Measurements from ENCODE around the gene TENM3. TPM values are rescaled to one million over a fixed set of nuclear protein-coding genes. Genes with fewer than 3 reads are reported as not detected.

The TENM3 gene
- total RNA-seq, 2 donors from 2014 or later = 21.4 to 52.3 TPM

DNA sequence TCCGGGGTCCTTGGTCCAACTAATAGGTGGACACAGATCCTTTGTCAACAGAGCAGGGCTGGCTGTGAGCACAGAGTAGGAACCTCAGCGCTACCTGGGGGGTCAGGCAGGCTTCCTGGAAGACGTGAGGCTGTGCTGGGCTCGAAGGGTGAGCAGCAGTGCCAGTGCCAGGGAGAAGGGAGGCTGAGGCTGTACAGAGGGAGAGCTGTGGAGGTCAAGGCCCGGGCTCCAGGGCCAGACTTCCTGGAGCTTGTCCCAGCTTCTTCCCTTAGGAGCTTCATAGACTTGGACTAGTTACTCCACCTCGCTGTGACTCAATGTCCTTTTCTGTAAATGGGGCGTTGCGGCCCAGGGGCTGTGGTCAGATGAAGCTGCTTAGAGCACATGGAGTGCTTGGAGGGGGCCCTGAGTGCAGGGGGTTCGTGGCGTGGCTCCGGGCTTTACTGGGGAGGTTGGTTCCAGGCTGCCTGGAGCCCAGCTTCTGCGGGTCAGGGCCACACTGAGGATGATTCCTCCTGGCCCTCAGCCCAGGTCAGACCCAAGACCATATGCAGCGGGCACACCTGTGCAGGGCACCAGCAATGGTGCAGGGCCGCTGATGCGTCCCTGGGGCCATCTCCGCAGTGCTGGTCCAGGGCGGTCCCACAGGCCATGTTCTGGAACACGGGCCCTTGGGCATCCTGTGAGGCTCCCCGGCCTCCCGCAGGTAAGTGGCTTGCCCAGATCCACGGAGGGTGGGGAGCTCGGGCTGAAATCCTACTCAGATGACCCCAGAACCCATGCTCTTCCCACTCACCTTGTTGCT lies 575.9 kb downstream of the TENM3 start:
- no peaks in the 10 kb centered on the region for H3K4me1 ChIP-seq (replicated peaks)
- no peak overlapping the region for H3K4me3 ChIP-seq
- no peak for TF ChIP-seq POLR2AphosphoS5 (IDR thresholded peaks at IDR 0.05)
- TF ChIP-seq CTCF (IDR thresholded peaks at IDR 0.05) = no peak
- TF ChIP-seq POLR2A (IDR thresholded peaks at IDR 0.05) = no peak
- WGBS = 93% methylated on average over 19 of the region's 22 CpGs
- no peak overlapping the region for H3K27ac ChIP-seq
- intact Hi-C loops (cut with DNase I) = no loop called here
- H3K27me3 ChIP-seq (replicated peaks; ENCODE audit: insufficient read depth) = no peaks in the 10 kb centered on the region
- H3K36me3 ChIP-seq = no peaks in the 10 kb centered on the region
- no peaks in the 10 kb centered on the region for H3K9me3 ChIP-seq
- DNase-seq (ENCODE audit: low spot score) = no peak

GRCh38 chr4:182819751-182820150 lies 576.5 kb downstream of the TENM3 start:
- 98% methylated on average over 7 of the region's 7 CpGs for WGBS
- no peaks in the 10 kb centered on the region for H3K4me1 ChIP-seq (replicated peaks)
- intact Hi-C loops (cut with DNase I) = no loop called here

DNA sequence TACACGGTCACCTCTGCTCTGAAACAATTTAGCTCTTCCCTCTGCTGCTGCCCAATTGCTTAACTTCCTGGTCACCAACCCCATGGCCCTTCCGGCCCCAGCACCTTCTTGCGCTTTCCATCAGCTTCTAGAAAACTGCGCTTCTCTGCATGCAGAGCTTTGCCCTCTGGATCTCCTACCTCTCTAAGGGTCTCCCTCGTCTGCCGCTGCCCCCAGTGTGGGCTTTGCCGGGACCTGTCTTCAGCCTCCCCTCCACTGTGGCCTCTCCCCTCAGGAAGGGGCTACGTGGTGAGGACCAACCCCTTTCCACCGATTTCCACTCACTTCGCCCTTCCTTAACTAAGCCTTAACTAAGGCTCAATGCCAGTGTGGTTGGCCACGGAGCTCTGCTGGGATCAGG lies 579.4 kb downstream of the TENM3 start:
- TF ChIP-seq CTCF (IDR thresholded peaks at IDR 0.05) (no peak), POLR2A (IDR thresholded peaks at IDR 0.05) (no peak), POLR2AphosphoS5 (IDR thresholded peaks at IDR 0.05) (no peak)
- intact Hi-C loops (cut with DNase I) = no loop called here
- Histone ChIP-seq H3K4me3 (no peak overlapping the region), H3K27ac (no peak overlapping the region), H3K27me3 (replicated peaks; ENCODE audit: insufficient read depth) (no peaks in the 10 kb centered on the region), H3K36me3 (no peaks in the 10 kb centered on the region), H3K4me1 (replicated peaks) (no peaks in the 10 kb centered on the region), H3K9me3 (no peaks in the 10 kb centered on the region)
- DNase-seq (ENCODE audit: low spot score) = no peak
- WGBS = 90% methylated on average over 11 of the region's 11 CpGs

More at GRCh38 chr4:182819751-182820150, 576.5 kb downstream of the TENM3 start:
- H3K4me3 ChIP-seq = no peak overlapping the region
- no peaks in the 10 kb centered on the region for H3K36me3 ChIP-seq
- no peak overlapping the region for H3K27ac ChIP-seq
- TF ChIP-seq CTCF (IDR thresholded peaks at IDR 0.05) (no peak), POLR2A (IDR thresholded peaks at IDR 0.05) (no peak), POLR2AphosphoS5 (IDR thresholded peaks at IDR 0.05) (no peak)
- no peaks in the 10 kb centered on the region for H3K9me3 ChIP-seq
- no peaks in the 10 kb centered on the region for H3K27me3 ChIP-seq (replicated peaks; ENCODE audit: insufficient read depth)
- no peak for DNase-seq (ENCODE audit: low spot score)

DNA sequence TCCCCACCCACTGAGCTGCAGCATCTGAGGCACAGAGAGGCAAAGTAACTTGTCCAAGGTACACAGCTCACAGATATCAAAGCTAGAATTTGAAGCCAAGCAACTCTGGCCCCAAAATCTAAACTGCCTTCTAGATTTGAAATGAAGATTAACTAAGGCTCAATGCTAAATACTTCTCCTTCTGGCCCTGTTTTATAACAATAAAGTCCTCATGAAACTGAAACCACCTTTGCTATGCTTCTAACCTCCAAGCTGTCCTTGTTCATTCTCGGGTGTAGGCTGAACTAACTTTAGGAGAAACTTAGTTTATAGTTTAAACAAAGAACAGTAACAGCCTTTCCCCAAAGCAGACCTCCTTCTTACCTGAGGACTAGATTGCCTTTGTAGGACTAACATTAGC lies 580.4 kb downstream of the TENM3 start:
- Histone ChIP-seq H3K27me3 (replicated peaks; ENCODE audit: insufficient read depth) (no peaks in the 10 kb centered on the region), H3K9me3 (no peaks in the 10 kb centered on the region), H3K4me3 (no peak overlapping the region), H3K36me3 (no peaks in the 10 kb centered on the region), H3K4me1 (replicated peaks) (no peaks in the 10 kb centered on the region), H3K27ac (no peak overlapping the region)
- DNase-seq (ENCODE audit: low spot score) = no peak
- TF ChIP-seq POLR2A (IDR thresholded peaks at IDR 0.05) (no peak), POLR2AphosphoS5 (IDR thresholded peaks at IDR 0.05) (no peak), CTCF (IDR thresholded peaks at IDR 0.05) (no peak)
- WGBS = 64% methylated on average over 1 of the region's 1 CpG
- intact Hi-C loops (cut with DNase I) = no loop called here

GRCh38 chr4:182825003-182825402 lies 581.8 kb downstream of the TENM3 start:
- no peak for DNase-seq (ENCODE audit: low spot score)
- Histone ChIP-seq H3K27ac (no peak overlapping the region), H3K9me3 (no peaks in the 10 kb centered on the region), H3K4me1 (replicated peaks) (no peaks in the 10 kb centered on the region), H3K27me3 (replicated peaks; ENCODE audit: insufficient read depth) (no peaks in the 10 kb centered on the region), H3K36me3 (no peaks in the 10 kb centered on the region), H3K4me3 (no peak overlapping the region)
- 83% methylated on average over 8 of the region's 8 CpGs for WGBS
- intact Hi-C loops (cut with DNase I) = no loop called here
- TF ChIP-seq CTCF (IDR thresholded peaks at IDR 0.05) = no peak
- no peak for TF ChIP-seq POLR2AphosphoS5 (IDR thresholded peaks at IDR 0.05)
- TF ChIP-seq POLR2A (IDR thresholded peaks at IDR 0.05) = no peak
